Endothelial cell of umbilical vein (primary cell): Measurements from ENCODE around the gene ROMO1. TPM values are rescaled to one million over a fixed set of nuclear protein-coding genes. Genes with fewer than 3 reads are reported as not detected.
A peak's percentile ranks its signal among the peaks of the same experiment; 100 is the strongest.

Source experiments
- BruUV-seq: library from RNA; stranded (reverse); fragments of 400-500 nt; replicated peaks from 2 replicates; lab custom pipeline; 2021; lab: Mats Ljungman, UMichigan
- CTCF ChIA-PET: fragments of 300-600, 350-600 bp; sonication (Branson Sonifier 250); formaldehyde crosslinking; loops from one replicate; lab custom pipeline; 2021; ENCODE audit warnings: antibody characterized with exemption, inconsistent platforms; lab: Charles Lee
- POLR2A ChIA-PET: fragments of 300-600, 350-600 bp; sonication (Branson Sonifier 250); formaldehyde crosslinking; loops from one replicate; lab custom pipeline; 2021; ENCODE audit warnings: antibody characterized with exemption, inconsistent platforms; lab: Charles Lee
- DNase-seq: peaks from one replicate; pipeline ENCODE4 v3.0.0-alpha.2; 2011; ENCODE audit warnings: low read depth, low spot score
- FAIRE-seq: peaks from 2 replicates; lab custom pipeline; 2011; peaks lifted over from hg19 to GRCh38; lab: Jason Lieb, UNC
- H2AFZ ChIP-seq: 2 replicates; pipeline ENCODE4 v1.6.0; 2012; ENCODE audit warnings: low read depth, low read length, control low read depth, inconsistent platforms
- H3K27ac ChIP-seq: 2 replicates; pipeline ENCODE4 v1.5.1; 2011; ENCODE audit warnings: low read depth, mild to moderate bottlenecking, control low read depth, low read length, moderate library complexity; ENCODE audit not compliant: insufficient read depth
- H3K27me3 ChIP-seq, 2 experiments: 2 replicates each; pipeline versions ENCODE4 v1.6.0 to v1.6.1; 2011; ENCODE audit warnings: low read length in 2 of 2, mixed read lengths in 1 of 2; ENCODE audit not compliant: control insufficient read depth in 2 of 2, insufficient read depth in 2 of 2
- H3K36me3 ChIP-seq, 2 experiments: 2 replicates in 1 of 2; 3 replicates in 1 of 2; pipeline ENCODE4 v1.5.1; 2011; ENCODE audit warnings: low read length in 2 of 2, mild to moderate bottlenecking in 1 of 2, moderate library complexity in 1 of 2; ENCODE audit not compliant: control insufficient read depth in 2 of 2, insufficient read depth in 2 of 2; ENCODE audit errors: extremely low read depth in 1 of 2
- H3K4me1 ChIP-seq: 3 replicates; pipeline ENCODE4 v1.5.1; 2011; ENCODE audit warnings: mild to moderate bottlenecking, low read length; ENCODE audit not compliant: control insufficient read depth, insufficient read depth; ENCODE audit errors: extremely low read depth
- H3K4me2 ChIP-seq: 2 replicates; pipeline ENCODE4 v1.6.1; 2011; ENCODE audit warnings: low read length, control low read depth, mixed read lengths; ENCODE audit not compliant: insufficient read depth
- H3K4me3 ChIP-seq, 3 experiments: fragments of 200-600 bp in 1 of 3; sonication (generic), shearing (Covaris generic) in 1 of 3; replicated peaks in 1 of 3; 2 replicates each; pipeline ENCODE4 v1.5.1; 2011 to 2016; ENCODE audit warnings: control low read depth in 3 of 3, low read length in 3 of 3, mild to moderate bottlenecking in 2 of 3, inconsistent platforms in 1 of 3, low read depth in 1 of 3, moderate library complexity in 1 of 3; ENCODE audit not compliant: insufficient read depth in 1 of 3
- H3K79me2 ChIP-seq: 2 replicates; pipeline ENCODE4 v1.6.0; 2012; ENCODE audit warnings: low read length, inconsistent platforms; ENCODE audit not compliant: control insufficient read depth, insufficient read depth
- H3K9ac ChIP-seq: replicated peaks from 2 replicates; pipeline ENCODE3; 2011; ENCODE audit warnings: low read length, control low read depth; ENCODE audit not compliant: insufficient read depth; ENCODE audit errors: extremely low read depth
- H3K9me1 ChIP-seq: replicated peaks from 3 replicates; pipeline ENCODE4 v1.6.0; 2011; ENCODE audit warnings: mild to moderate bottlenecking, low read length; ENCODE audit not compliant: control insufficient read depth, insufficient read depth; ENCODE audit errors: extremely low read depth
- H3K9me3 ChIP-seq: replicated peaks from 2 replicates; pipeline ENCODE4 v1.5.1; 2012; ENCODE audit warnings: low read length, inconsistent platforms; ENCODE audit not compliant: control insufficient read depth, insufficient read depth
- H4K20me1 ChIP-seq: replicated peaks from 2 replicates; pipeline ENCODE3; 2011; ENCODE audit warnings: mild to moderate bottlenecking, low read length; ENCODE audit not compliant: control insufficient read depth, insufficient read depth; ENCODE audit errors: extremely low read depth
- CTCF ChIP-seq, 2 donors: IDR thresholded peaks; 1 replicate in 1 of 2; 2 replicates in 1 of 2; pipeline ENCODE4 v1.5.1; 2011; ENCODE audit warnings: low read length in 2 of 2, mild to moderate bottlenecking in 2 of 2, moderate library complexity in 2 of 2, control low read depth in 1 of 2, inconsistent platforms in 1 of 2, low read depth in 1 of 2; ENCODE audit not compliant: insufficient read depth in 1 of 2; ENCODE audit errors: extremely low read depth in 1 of 2
- EZH2 ChIP-seq: IDR thresholded peaks from 2 replicates; pipeline ENCODE4 v1.6.1; 2012; ENCODE audit warnings: borderline replicate concordance, low read depth, mild to moderate bottlenecking, moderate library complexity, low read length, inconsistent platforms; ENCODE audit not compliant: severe bottlenecking
- FOS ChIP-seq: IDR thresholded peaks from 2 replicates; pipeline ENCODE4 v1.6.1; 2011; ENCODE audit warnings: mild to moderate bottlenecking, low read length, moderate library complexity, borderline replicate concordance; ENCODE audit not compliant: insufficient read depth
- GATA2 ChIP-seq: IDR thresholded peaks from 2 replicates; pipeline ENCODE4 v1.7.0; 2011; ENCODE audit warnings: low read depth, mild to moderate bottlenecking, moderate library complexity, mixed read lengths, low read length; ENCODE audit not compliant: insufficient read length, insufficient read depth
- JUN ChIP-seq: IDR thresholded peaks from 2 replicates; pipeline ENCODE4 v1.6.1; 2011; ENCODE audit warnings: borderline replicate concordance, low read depth; ENCODE audit not compliant: insufficient read length, insufficient read depth
- MYC ChIP-seq: IDR thresholded peaks from one replicate; pipeline ENCODE4 v1.6.1; 2011; ENCODE audit warnings: mild to moderate bottlenecking, low read depth, low read length
- POLR2A ChIP-seq: IDR thresholded peaks from 2 replicates; pipeline ENCODE4 v1.6.1; 2012; ENCODE audit warnings: low read depth, mild to moderate bottlenecking, control low read depth, low read length
- POLR2AphosphoS5 ChIP-seq: IDR thresholded peaks from 2 replicates; pipeline ENCODE4 v1.6.1; 2012; ENCODE audit warnings: low read depth, mild to moderate bottlenecking, control low read depth, low read length, moderate library complexity; ENCODE audit not compliant: insufficient read depth
- dilution Hi-C: fragments of 300-500 bp; cut with MboI; formaldehyde crosslinking; loops from one replicate; pipeline ENCODE4 v1.15.0; 2019; ENCODE audit warnings: low sequenced_read_pairs; ENCODE audit not compliant: extremely low pct_ligation_motif_present
- intact Hi-C: fragments of 100-400 bp; cut with micrococcal nuclease; formaldehyde crosslinking; loops from one replicate; pipeline ENCODE4 v1.10.0; 2022
- polyA plus RNA-seq, 4 experiments: library from polyadenylated mRNA; depleted of rRNA in 3 of 4; stranded (reverse) in 3 of 4; unstranded in 1 of 4; fragments of >200 nt; gene quantifications; 2 replicates each; pipeline versions ENCODE4 v1.2.1 to v1.2.3, GENCODE V29; 2011 to 2012; ENCODE audit warnings: missing spikeins in 1 of 4
- total RNA-seq: library from RNA; stranded (reverse); gene quantifications from 2 replicates; pipeline ENCODE4 v1.2.3, GENCODE V29; 2021
- TF ChIP-seq, protein P1 (sequence below): IDR thresholded peaks from 2 replicates; pipeline ENCODE4 v1.6.1; 2011; ENCODE audit not compliant: insufficient read depth, insufficient read length

The ROMO1 gene
- total and polyA plus RNA-seq, 2 donors (not counting 3 experiments of a cell fraction or from before 2014, with no cell fraction given) = 174 to 1,099 TPM

DNA sequence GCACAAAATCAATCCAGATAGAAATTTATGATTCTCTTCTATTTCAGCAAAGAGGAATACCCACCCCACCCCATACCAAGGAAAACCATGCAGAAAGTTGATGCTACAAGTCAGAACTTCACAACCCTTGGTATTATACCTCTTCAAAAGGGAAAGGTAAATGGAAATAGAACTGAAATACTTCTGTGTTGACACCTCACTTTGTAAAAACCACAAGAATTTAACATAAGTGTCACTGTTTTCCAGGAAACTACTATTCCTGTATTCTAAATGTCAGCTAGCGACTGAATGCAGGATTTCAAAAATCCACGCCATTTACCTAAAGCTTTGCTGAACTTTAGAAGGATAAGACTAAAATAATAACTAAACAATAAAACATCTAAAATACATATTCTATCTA, 38.2 kb upstream of the ROMO1 start:
- CTCF ChIA-PET = interaction anchor here (0.6 to 2.1 kb wide), 4 partner anchors 9 to 214 kb away, joined by 3 to 8 read pairs (median 3); no protein-coding TSS in a partner anchor
- Histone ChIP-seq H4K20me1 (peaks cover 18% of the 10 kb centered on the region), H3K4me3 (peak overlapping the region in 1 of 3 experiments; percentile 81)

More for the DNA sequence above, 38.2 kb upstream of the ROMO1 start:
- H3K9ac ChIP-seq = peak overlapping the region; percentile 34
- H3K36me3 ChIP-seq = peaks cover 0 to 5% of the 10 kb centered on the region in 2 experiments
- dilution Hi-C loops (no loop called here), intact Hi-C loops (loop anchor here (5.0 kb wide), 1 partner anchor 81 kb away; the partner anchor contains the start of gene RBM39)
- no peak for FAIRE-seq
- no peak overlapping the region for H2AFZ ChIP-seq
- peak overlapping the region; percentile 77 for H3K4me2 ChIP-seq
- DNase-seq = no peak
- BruUV-seq = no TSS peak
- H3K27ac ChIP-seq = no peak overlapping the region
- no peaks in the 10 kb centered on the region for H3K9me3 ChIP-seq
- TF ChIP-seq CTCF (IDR thresholded peaks at IDR 0.05; ENCODE audit: extremely low read depth in 1 of 2, insufficient read depth in 1 of 2, low read depth in 1 of 2, low read length in 2 of 2) (no peak), POLR2AphosphoS5 (no peak), MYC (no peak), JUN (no peak), GATA2 (no peak), POLR2A (no peak), FOS (no peak), EZH2 (no peak)
- TF ChIP-seq, protein P1, sequence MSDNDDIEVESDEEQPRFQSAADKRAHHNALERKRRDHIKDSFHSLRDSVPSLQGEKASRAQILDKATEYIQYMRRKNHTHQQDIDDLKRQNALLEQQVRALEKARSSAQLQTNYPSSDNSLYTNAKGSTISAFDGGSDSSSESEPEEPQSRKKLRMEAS = no peak
- H3K27me3 ChIP-seq = no peaks in the 10 kb centered on the region
- peaks cover 19% of the 10 kb centered on the region for H3K4me1 ChIP-seq
- H3K79me2 ChIP-seq = peaks cover 84% of the 10 kb centered on the region
- no peaks in the 10 kb centered on the region for H3K9me1 ChIP-seq
- POLR2A ChIA-PET = interaction anchor here (1.1 kb wide), 1 partner anchor 38 kb away, joined by 3 read pairs; the partner anchor contains the start of genes NFS1 and ROMO1
